MCF 10A (cell line): ENCODE data around the gene LHX3. TPM values are rescaled to one million over a fixed set of nuclear protein-coding genes. Genes with fewer than 3 reads are reported as not detected.

Source experiments
- BruUV-seq: library from RNA; stranded (reverse); fragments of 400-500 nt; replicated peaks from 2 replicates; lab custom pipeline; 2021; lab: Mats Ljungman, UMichigan
- CTCF ChIA-PET: fragments of 300-600 bp; sonication (Branson Sonifier 250); formaldehyde crosslinking; extraction: SDS; loops from one replicate; lab custom pipeline; 2021; ENCODE audit warnings: antibody characterized with exemption, inconsistent platforms; lab: Yijun Ruan, JAX
- POLR2A ChIA-PET: fragments of 300-600, 350-650 bp; sonication (Branson Sonifier 250); formaldehyde crosslinking; extraction: SDS; loops from one replicate; lab custom pipeline; 2020; ENCODE audit warnings: antibody characterized with exemption, inconsistent platforms; lab: Yijun Ruan, JAX
- DNase-seq: peaks from one replicate; pipeline ENCODE4 v3.0.0-alpha.2; 2018; ENCODE audit not compliant: unreplicated experiment
- H3K27ac Mint-ChIP-seq: one replicate; pipeline ENCODE4 v1.8.0; 2022; ENCODE audit warnings: mild to moderate bottlenecking, low read depth, mixed read lengths; ENCODE audit not compliant: unreplicated experiment
- H3K27me3 Mint-ChIP-seq: one replicate; pipeline ENCODE4 v1.8.0; 2022; ENCODE audit warnings: mixed read lengths; ENCODE audit not compliant: insufficient read depth, unreplicated experiment
- H3K36me3 Mint-ChIP-seq: one replicate; pipeline ENCODE4 v1.8.0; 2022; ENCODE audit warnings: mild to moderate bottlenecking, moderate library complexity, mixed read lengths; ENCODE audit not compliant: insufficient read depth, unreplicated experiment
- H3K4me1 Mint-ChIP-seq: one replicate; pipeline ENCODE4 v1.8.0; 2022; ENCODE audit warnings: mixed read lengths; ENCODE audit not compliant: insufficient read depth, unreplicated experiment
- H3K4me3 Mint-ChIP-seq: one replicate; pipeline ENCODE4 v1.8.0; 2022; ENCODE audit warnings: mild to moderate bottlenecking, moderate library complexity, mixed read lengths; ENCODE audit not compliant: unreplicated experiment
- H3K9me3 Mint-ChIP-seq: one replicate; pipeline ENCODE4 v1.8.0; 2022; ENCODE audit warnings: mixed read lengths; ENCODE audit not compliant: unreplicated experiment
- intact Hi-C: fragments of 100-400 bp; cut with micrococcal nuclease; formaldehyde crosslinking; loops from 2 replicates; pipeline ENCODE4 v1.14.1; 2022
- total RNA-seq: library from RNA; stranded (reverse); gene quantifications from 2 replicates; pipeline ENCODE4 v1.2.3, GENCODE V29; 2022
- TF ChIP-seq, protein P1 (sequence below): fragments of 200-600 bp; IDR thresholded peaks from one replicate; pipeline ENCODE4 v1.8.0; 2022; ENCODE audit warnings: antibody characterized with exemption, mild to moderate bottlenecking; ENCODE audit not compliant: unreplicated experiment

The LHX3 gene
- total RNA-seq, 1 experiment from 2014 or later, result 0.26 TPM

DNA sequence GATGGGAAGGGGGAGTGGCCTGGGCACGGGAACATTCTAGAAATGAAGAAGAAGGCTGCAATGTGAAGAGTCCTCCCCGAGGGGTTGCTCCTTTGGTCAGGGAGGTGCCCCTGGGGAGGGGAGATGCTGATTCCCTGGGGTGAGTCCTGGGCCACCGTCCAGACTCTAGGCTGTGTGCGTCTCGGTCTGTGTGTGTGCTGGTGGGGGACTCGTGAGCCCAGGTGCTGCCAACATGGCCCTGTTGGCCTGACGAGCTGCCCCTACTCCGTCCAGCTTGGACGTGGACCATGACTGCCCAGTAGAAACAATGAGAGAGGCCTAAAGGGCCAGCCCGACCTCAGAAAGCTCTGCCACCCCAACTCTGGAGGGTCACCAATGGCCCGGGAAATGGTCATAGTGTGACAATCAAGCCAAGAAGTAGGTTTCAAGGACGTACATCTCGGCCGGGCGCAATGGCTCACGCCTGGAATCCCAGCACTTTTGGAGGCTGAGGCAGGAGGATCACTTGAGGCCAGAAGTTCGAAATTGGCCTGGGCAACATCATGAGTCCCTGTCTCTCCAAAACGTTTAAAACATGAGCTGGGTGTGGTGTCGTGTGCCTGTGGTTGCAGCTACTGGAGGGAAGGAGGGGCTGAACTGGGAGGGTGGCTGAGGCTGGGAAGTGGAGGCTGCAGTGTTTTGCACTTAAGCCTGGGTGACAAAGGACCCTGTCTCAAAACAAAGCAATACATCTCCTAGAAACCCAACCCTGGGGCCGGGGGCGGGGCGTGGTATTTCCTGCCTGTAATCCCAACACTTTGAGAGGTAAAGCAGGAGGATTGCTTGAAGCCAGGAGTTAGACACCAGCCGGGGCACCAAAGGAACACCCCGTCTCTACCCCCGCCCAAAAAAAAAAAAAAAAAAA is 17.0 kb downstream of the LHX3 start:
- CTCF ChIA-PET, result interaction anchor here (0.6 to 1.0 kb wide), 2 partner anchors 9 to 148 kb away, joined by 3 read pairs; no protein-coding TSS in a partner anchor
- H3K36me3 Mint-ChIP-seq, result no peaks in the 10 kb centered on the region
- no TSS peak for BruUV-seq

DNA sequence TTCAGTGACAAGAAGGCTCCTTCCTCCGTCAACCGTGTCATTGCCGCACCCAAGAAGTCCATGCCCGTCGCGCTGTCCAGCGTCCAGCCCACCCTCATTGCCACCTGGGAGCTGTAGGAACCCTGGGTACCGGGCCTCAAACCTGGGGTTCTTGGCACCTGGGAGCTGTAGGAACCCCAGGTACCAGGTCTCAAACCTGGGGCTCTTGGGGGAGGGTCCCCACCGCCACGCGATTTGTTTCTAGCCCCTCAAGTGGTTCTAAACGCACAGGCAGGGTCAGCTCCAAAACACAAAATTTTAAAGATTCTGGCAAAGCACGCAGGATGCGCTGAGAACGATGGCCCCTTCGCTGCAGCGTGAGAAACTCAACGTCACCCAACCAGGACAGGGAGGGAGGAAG is 17.7 kb downstream of the LHX3 start:
- BruUV-seq, result no TSS peak
- Mint-ChIP-seq H3K27me3 (peaks cover 46% of the 10 kb centered on the region), H3K36me3 (no peaks in the 10 kb centered on the region), H3K4me3 (no peak overlapping the region), H3K27ac (no peak overlapping the region), H3K4me1 (no peaks in the 10 kb centered on the region), H3K9me3 (no peaks in the 10 kb centered on the region)
- CTCF ChIA-PET, result interaction anchor here (0.6 kb wide), 1 partner anchor 149 kb away, joined by 3 read pairs; no protein-coding TSS in a partner anchor
- POLR2A ChIA-PET, result no interaction called here
- intact Hi-C loops, result no loop called here
- no peak for DNase-seq
- TF ChIP-seq, protein P1, sequence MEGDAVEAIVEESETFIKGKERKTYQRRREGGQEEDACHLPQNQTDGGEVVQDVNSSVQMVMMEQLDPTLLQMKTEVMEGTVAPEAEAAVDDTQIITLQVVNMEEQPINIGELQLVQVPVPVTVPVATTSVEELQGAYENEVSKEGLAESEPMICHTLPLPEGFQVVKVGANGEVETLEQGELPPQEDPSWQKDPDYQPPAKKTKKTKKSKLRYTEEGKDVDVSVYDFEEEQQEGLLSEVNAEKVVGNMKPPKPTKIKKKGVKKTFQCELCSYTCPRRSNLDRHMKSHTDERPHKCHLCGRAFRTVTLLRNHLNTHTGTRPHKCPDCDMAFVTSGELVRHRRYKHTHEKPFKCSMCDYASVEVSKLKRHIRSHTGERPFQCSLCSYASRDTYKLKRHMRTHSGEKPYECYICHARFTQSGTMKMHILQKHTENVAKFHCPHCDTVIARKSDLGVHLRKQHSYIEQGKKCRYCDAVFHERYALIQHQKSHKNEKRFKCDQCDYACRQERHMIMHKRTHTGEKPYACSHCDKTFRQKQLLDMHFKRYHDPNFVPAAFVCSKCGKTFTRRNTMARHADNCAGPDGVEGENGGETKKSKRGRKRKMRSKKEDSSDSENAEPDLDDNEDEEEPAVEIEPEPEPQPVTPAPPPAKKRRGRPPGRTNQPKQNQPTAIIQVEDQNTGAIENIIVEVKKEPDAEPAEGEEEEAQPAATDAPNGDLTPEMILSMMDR, result no peak

More for the DNA sequence above, 17.0 kb downstream of the LHX3 start:
- Mint-ChIP-seq H3K4me3 (no peak overlapping the region), H3K9me3 (no peaks in the 10 kb centered on the region), H3K27ac (no peak overlapping the region), H3K27me3 (peaks cover 46% of the 10 kb centered on the region), H3K4me1 (no peaks in the 10 kb centered on the region)
- TF ChIP-seq, protein P1, result no peak
- no peak for DNase-seq
- POLR2A ChIA-PET, result no interaction called here
- intact Hi-C loops, result no loop called here

DNA sequence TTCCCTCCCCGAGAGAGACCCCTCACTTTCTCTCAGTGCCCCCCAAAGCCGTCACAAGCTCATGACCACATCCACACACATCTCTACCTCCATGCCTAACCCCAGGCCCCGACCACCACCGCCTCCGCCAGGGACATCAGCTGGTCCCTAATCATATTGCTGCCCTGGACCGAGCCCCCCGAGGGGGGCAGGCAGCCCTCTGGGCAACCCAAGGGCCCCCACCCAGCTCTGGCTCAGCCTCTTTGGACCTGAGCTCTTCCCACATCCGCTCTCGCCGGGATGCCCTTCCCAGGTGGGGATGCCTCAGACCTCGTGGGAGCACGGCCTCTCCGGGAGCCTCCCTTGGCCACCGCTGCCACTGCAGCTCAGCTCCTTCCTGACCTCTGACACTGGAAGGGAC is 18.5 kb downstream of the LHX3 start:
- no peak for DNase-seq
- Mint-ChIP-seq H3K27me3 (peaks cover 40% of the 10 kb centered on the region), H3K36me3 (no peaks in the 10 kb centered on the region), H3K27ac (no peak overlapping the region), H3K9me3 (no peaks in the 10 kb centered on the region), H3K4me3 (no peak overlapping the region), H3K4me1 (no peaks in the 10 kb centered on the region)
- TF ChIP-seq, protein P1, result no peak
- BruUV-seq, result no TSS peak
- intact Hi-C loops, result no loop called here
- ChIA-PET POLR2A (no interaction called here), CTCF (interaction anchor here (0.6 kb wide), 1 partner anchor 486 kb away, joined by 5 read pairs; no protein-coding TSS in a partner anchor)

DNA sequence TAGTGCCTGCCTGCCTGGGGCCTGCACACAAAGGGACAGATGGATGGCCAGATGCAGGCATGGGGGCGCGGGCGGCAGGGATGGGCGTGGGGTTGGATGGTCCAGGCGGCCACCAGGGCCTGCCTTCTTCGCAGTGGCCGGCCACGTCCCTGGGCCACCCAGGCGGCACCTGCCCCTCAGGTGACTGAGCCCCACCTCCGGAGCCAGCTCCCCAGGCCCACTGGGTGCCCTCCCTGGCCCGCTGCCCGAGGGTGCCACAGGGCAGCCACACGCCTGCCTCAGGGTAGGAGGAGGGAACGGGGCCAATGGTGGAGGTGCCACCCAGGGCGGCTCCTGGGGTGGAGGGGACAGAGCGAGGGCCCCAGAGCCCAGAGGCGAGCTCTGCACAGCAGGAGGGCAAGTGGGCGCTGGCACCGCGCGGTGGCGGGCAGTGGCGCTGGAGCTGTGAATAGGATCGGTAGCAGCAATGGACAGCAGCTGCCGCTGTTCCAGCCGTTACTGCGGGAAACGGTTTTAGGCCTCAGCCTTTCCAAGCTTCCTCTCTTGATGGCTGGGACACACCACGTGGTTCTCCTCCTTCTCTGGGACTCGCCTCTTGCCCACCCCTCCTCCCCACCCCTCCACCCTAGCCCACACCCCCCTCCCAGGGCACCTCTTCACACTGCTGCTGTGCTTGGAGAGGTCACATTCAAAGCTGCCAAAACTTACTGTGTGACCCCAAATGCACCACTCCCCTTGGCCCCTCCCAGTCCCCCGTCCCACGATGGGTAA is 19.1 kb downstream of the LHX3 start:
- TF ChIP-seq, protein P1, result no peak
- intact Hi-C loops, result no loop called here
- no peaks in the 10 kb centered on the region for H3K36me3 Mint-ChIP-seq
- ChIA-PET CTCF (interaction anchor here (0.6 kb wide), 1 partner anchor 485 kb away, joined by 5 read pairs; no protein-coding TSS in a partner anchor), POLR2A (no interaction called here)
- no peak overlapping the region for H3K4me3 Mint-ChIP-seq
- no peak overlapping the region for H3K27ac Mint-ChIP-seq
- no TSS peak for BruUV-seq
- peaks cover 34% of the 10 kb centered on the region for H3K27me3 Mint-ChIP-seq
- no peaks in the 10 kb centered on the region for H3K4me1 Mint-ChIP-seq
- DNase-seq, result no peak
- no peaks in the 10 kb centered on the region for H3K9me3 Mint-ChIP-seq
